Mesendoderm (in vitro differentiated cells): ENCODE measurements around the gene RADX.
"Not testable (repeated sequence)": the region's sequence is repeated elsewhere in the genome, so short reads cannot be mapped to it uniquely, and the experiment has no call there.

Source experiments
- DNase-seq: peaks from one replicate; pipeline ENCODE4 v3.0.0; 2013
- H2AK5ac ChIP-seq: 2 replicates; pipeline ENCODE4 v1.6.1; 2013; ENCODE audit warnings: low read length, inconsistent platforms
- H2BK120ac ChIP-seq: 2 replicates; pipeline ENCODE4 v1.6.1; 2013; ENCODE audit warnings: low read depth, mild to moderate bottlenecking, low read length, moderate library complexity, mixed read lengths
- H2BK15ac ChIP-seq: replicated peaks from 2 replicates; pipeline ENCODE4 v1.6.1; 2013; ENCODE audit warnings: low read depth, mild to moderate bottlenecking, moderate library complexity
- H2BK5ac ChIP-seq: 2 replicates; pipeline ENCODE4 v1.6.1; 2013; ENCODE audit warnings: low read length, inconsistent platforms
- H3K18ac ChIP-seq: 2 replicates; pipeline ENCODE4 v1.6.1; 2013; ENCODE audit warnings: mild to moderate bottlenecking, low read length, mixed read lengths
- H3K23ac ChIP-seq: one replicate; pipeline ENCODE4 v1.6.1; 2013; ENCODE audit warnings: low read length
- H3K27ac ChIP-seq: 2 replicates; pipeline ENCODE4 v1.5.1; 2013; ENCODE audit warnings: low read depth, mild to moderate bottlenecking, inconsistent platforms, low read length, moderate library complexity
- H3K27me3 ChIP-seq: 2 replicates; pipeline ENCODE4 v1.6.1; 2013; ENCODE audit warnings: low read length, control low read depth, mild to moderate bottlenecking, inconsistent platforms; ENCODE audit not compliant: insufficient read depth, poor library complexity
- H3K36me3 ChIP-seq: 2 replicates; pipeline ENCODE4 v1.6.1; 2013; ENCODE audit warnings: low read length, inconsistent platforms; ENCODE audit not compliant: control insufficient read depth, insufficient read depth
- H3K4ac ChIP-seq: one replicate; pipeline ENCODE4 v1.6.1; 2013; ENCODE audit warnings: low read depth, mild to moderate bottlenecking, low read length, moderate library complexity
- H3K4me1 ChIP-seq: 2 replicates; pipeline ENCODE4 v1.6.1; 2013; ENCODE audit warnings: low read depth, low read length, inconsistent platforms; ENCODE audit not compliant: control insufficient read depth
- H3K4me2 ChIP-seq: 2 replicates; pipeline ENCODE4 v1.6.1; 2013; ENCODE audit warnings: low read length
- H3K4me3 ChIP-seq: 2 replicates; pipeline ENCODE4 v1.5.1; 2013; ENCODE audit warnings: mild to moderate bottlenecking, low read length
- H3K56ac ChIP-seq: one replicate; pipeline ENCODE4 v1.6.1; 2013; ENCODE audit warnings: low read length
- H3K79me1 ChIP-seq: 2 replicates; pipeline ENCODE4 v1.6.1; 2013; ENCODE audit warnings: low read length, inconsistent platforms
- H3K79me2 ChIP-seq: 2 replicates; pipeline ENCODE4 v1.6.1; 2013; ENCODE audit warnings: mild to moderate bottlenecking, low read length; ENCODE audit not compliant: control insufficient read depth, insufficient read depth
- H3K9ac ChIP-seq: 2 replicates; pipeline ENCODE4 v1.6.1; 2013; ENCODE audit warnings: low read length, inconsistent platforms
- H4K5ac ChIP-seq: one replicate; pipeline ENCODE4 v1.6.1; 2013; ENCODE audit warnings: low read length
- H4K8ac ChIP-seq: one replicate; pipeline ENCODE4 v1.6.1; 2013; ENCODE audit warnings: low read depth, mild to moderate bottlenecking, control low read depth, low read length, moderate library complexity
- WGBS: extraction: QIAGEN DNeasy Blood & Tissue Kit; methylation state at CpG from one replicate; pipeline ENCODE4 v1.1.7; 2013; ENCODE audit warnings: low lambda C conversion rate, missing lambda C conversion rate; ENCODE audit not compliant: insufficient coverage; ENCODE audit errors: extremely low coverage; 5-methylcytosine and 5-hydroxymethylcytosine counted together

Gene RADX

DNA sequence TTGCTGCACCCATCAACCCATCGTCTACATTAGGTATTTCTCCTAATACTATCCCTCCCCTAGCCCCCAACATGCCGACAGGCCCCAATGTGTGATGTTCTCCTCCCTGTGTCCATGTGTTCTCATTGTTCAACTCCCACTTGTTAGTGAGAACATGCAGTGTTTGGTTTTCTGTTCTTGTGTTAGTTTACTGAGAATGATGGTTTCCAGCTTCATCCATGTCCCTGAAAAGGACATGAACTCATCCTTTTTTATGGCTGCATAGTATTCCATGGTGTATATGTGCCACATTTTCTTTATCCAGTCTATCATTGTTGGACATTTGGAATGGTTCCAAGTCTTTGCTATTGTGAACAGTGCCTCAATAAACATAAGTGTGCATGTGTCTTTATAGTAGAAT, 41.8 kb downstream of the RADX start:
- H4K5ac ChIP-seq, H3K9ac ChIP-seq, H3K79me1 ChIP-seq, H3K23ac ChIP-seq, H2AK5ac ChIP-seq, H3K4ac ChIP-seq, H3K4me3 ChIP-seq, H3K4me2 ChIP-seq, H3K27ac ChIP-seq, H3K27me3 ChIP-seq, H2BK5ac ChIP-seq, H3K79me2 ChIP-seq, H3K36me3 ChIP-seq, H3K18ac ChIP-seq, H2BK120ac ChIP-seq, H3K56ac ChIP-seq, H4K8ac ChIP-seq, H2BK15ac ChIP-seq, H3K4me1 ChIP-seq, DNase-seq: not testable (repeated sequence)
- no CpG with 5 or more reads among the region's 2 CpGs for WGBS

DNA sequence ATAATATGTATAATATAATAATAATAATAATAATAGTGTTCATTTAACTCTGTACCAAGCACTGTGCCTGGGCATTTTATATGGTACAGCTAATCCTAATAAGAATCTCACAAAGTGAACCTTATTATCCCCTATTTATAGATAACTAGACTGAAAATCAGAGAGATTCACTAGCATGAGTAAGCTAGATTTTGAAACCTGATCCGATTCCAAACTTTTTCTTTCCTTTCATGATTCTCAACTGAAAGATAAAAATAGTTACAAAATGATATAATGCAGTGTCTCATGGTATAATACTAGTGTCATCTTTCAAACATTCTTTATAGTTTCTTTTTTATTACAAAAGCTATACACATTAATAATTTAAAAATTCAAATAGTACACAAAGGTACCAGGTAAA, 58.9 kb downstream of the RADX start:
- H3K23ac ChIP-seq = no peak overlapping the region
- H3K79me2 ChIP-seq = no peaks in the 10 kb centered on the region
- no peak overlapping the region for H2BK15ac ChIP-seq
- no peak overlapping the region for H2BK120ac ChIP-seq
- H3K9ac ChIP-seq = no peak overlapping the region
- no peak overlapping the region for H3K4me3 ChIP-seq
- no peak for DNase-seq
- H4K8ac ChIP-seq = no peak overlapping the region
- H3K27me3 ChIP-seq = no peaks in the 10 kb centered on the region
- no peak overlapping the region for H3K4ac ChIP-seq
- WGBS = no CpG with 5 or more reads among the region's 1 CpG
- H3K4me2 ChIP-seq = no peak overlapping the region
- H3K36me3 ChIP-seq = no peaks in the 10 kb centered on the region
- no peak overlapping the region for H3K27ac ChIP-seq
- no peak overlapping the region for H2BK5ac ChIP-seq
- H3K79me1 ChIP-seq = no peaks in the 10 kb centered on the region
- no peak overlapping the region for H2AK5ac ChIP-seq
- H4K5ac ChIP-seq = no peak overlapping the region
- H3K18ac ChIP-seq = no peak overlapping the region
- H3K4me1 ChIP-seq = no peaks in the 10 kb centered on the region
- no peak overlapping the region for H3K56ac ChIP-seq

DNA sequence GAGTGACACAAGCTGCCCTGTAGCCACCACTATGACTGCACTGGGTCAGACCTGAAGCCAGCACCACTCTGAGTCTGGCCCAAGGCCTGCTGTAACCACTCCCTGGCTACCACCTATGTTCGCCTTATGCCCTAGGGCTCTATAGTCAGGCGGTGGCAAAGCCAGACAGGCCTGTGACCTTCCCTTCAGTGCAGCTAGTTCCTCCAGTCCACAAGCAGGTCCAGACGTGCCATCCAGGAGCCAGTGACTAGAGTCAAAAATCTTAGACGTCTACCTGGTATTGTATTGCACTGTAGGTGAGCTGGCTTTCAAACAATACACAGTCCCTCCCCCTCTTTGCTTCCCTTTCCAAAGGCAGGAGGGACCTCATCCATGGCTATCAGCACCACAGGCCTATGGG, 60.7 kb downstream of the RADX start:
- WGBS = no CpG with 5 or more reads among the region's 4 CpGs
- no peaks in the 10 kb centered on the region for H3K79me2 ChIP-seq
- no peaks in the 10 kb centered on the region for H3K4me1 ChIP-seq
- no peak overlapping the region for H4K5ac ChIP-seq
- no peak overlapping the region for H3K4me3 ChIP-seq
- H2AK5ac ChIP-seq = no peak overlapping the region
- H3K23ac ChIP-seq = no peak overlapping the region
- H3K4me2 ChIP-seq = no peak overlapping the region
- H3K79me1 ChIP-seq = no peaks in the 10 kb centered on the region
- H3K56ac ChIP-seq = no peak overlapping the region
- H3K9ac ChIP-seq = no peak overlapping the region
- H3K36me3 ChIP-seq = no peaks in the 10 kb centered on the region
- peak; percentile 19 for DNase-seq
- H2BK15ac ChIP-seq = no peak overlapping the region
- no peaks in the 10 kb centered on the region for H3K27me3 ChIP-seq
- no peak overlapping the region for H2BK5ac ChIP-seq
- no peak overlapping the region for H2BK120ac ChIP-seq
- no peak overlapping the region for H3K4ac ChIP-seq
- H3K27ac ChIP-seq = no peak overlapping the region
- H3K18ac ChIP-seq = no peak overlapping the region
- no peak overlapping the region for H4K8ac ChIP-seq

DNA sequence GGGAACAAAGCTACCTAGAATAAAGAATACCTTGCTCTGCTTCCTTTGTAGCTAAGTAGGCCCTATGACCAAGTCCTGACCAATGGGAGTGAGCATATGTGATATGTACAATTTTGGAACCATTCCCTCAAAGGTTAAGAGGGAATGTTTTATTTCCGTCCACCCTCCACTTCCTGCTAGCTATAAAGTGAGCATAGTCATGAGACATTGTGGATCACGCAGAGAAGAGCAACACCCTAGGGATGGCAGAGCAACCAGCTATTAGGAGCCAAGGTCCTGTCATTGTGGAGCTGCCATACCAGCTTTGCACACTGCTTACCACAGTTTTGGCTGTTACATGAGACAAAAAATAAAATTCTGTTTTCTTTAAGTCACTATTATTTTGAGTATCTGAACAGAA, 68.9 kb downstream of the RADX start:
- Histone ChIP-seq H3K79me1 (no peaks in the 10 kb centered on the region), H3K23ac (no peak overlapping the region)

DNA sequence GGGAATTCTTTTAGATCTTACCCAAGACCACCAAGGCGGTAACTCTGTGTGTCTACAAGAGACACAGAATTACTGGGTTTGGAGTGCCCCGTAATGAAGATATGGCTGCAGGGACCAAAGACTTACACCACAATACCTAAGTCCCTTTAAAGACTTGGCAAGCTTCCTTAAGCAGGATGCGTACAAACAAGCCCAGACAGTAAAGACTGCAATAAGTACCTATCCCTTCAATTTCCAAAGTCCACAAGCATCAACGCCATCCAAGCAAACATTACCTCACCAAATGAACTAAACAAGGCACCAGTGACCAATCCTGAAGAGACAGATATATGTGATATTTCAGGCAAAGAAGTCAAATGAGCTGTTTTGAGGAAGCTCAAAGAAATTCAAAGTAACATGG, 72.4 kb downstream of the RADX start:
- Histone ChIP-seq H3K56ac (no peak overlapping the region), H2BK120ac (no peak overlapping the region), H2AK5ac (no peak overlapping the region), H3K79me1 (no peaks in the 10 kb centered on the region), H3K27me3 (no peaks in the 10 kb centered on the region), H4K5ac (no peak overlapping the region), H3K79me2 (no peaks in the 10 kb centered on the region), H3K4ac (no peak overlapping the region), H2BK15ac (no peak overlapping the region), H3K27ac (no peak overlapping the region), H3K9ac (no peak overlapping the region), H4K8ac (no peak overlapping the region), H3K23ac (no peak overlapping the region), H3K18ac (no peak overlapping the region), H3K36me3 (no peaks in the 10 kb centered on the region), H2BK5ac (no peak overlapping the region), H3K4me2 (no peak overlapping the region), H3K4me1 (no peaks in the 10 kb centered on the region), H3K4me3 (no peak overlapping the region)
- no CpG with 5 or more reads among the region's 4 CpGs for WGBS
- no peak for DNase-seq

More for the DNA sequence above, 68.9 kb downstream of the RADX start:
- Histone ChIP-seq H3K18ac (no peak overlapping the region), H3K36me3 (no peaks in the 10 kb centered on the region), H2BK120ac (no peak overlapping the region), H2BK15ac (no peak overlapping the region), H3K4me3 (no peak overlapping the region), H3K4me2 (no peak overlapping the region), H2BK5ac (no peak overlapping the region), H2AK5ac (no peak overlapping the region), H4K8ac (no peak overlapping the region), H3K56ac (no peak overlapping the region), H3K4me1 (no peaks in the 10 kb centered on the region), H3K79me2 (no peaks in the 10 kb centered on the region), H3K27me3 (no peaks in the 10 kb centered on the region), H4K5ac (no peak overlapping the region), H3K9ac (no peak overlapping the region), H3K4ac (no peak overlapping the region), H3K27ac (no peak overlapping the region)
- no peak for DNase-seq
- no CpG with 5 or more reads among the region's 2 CpGs for WGBS

DNA sequence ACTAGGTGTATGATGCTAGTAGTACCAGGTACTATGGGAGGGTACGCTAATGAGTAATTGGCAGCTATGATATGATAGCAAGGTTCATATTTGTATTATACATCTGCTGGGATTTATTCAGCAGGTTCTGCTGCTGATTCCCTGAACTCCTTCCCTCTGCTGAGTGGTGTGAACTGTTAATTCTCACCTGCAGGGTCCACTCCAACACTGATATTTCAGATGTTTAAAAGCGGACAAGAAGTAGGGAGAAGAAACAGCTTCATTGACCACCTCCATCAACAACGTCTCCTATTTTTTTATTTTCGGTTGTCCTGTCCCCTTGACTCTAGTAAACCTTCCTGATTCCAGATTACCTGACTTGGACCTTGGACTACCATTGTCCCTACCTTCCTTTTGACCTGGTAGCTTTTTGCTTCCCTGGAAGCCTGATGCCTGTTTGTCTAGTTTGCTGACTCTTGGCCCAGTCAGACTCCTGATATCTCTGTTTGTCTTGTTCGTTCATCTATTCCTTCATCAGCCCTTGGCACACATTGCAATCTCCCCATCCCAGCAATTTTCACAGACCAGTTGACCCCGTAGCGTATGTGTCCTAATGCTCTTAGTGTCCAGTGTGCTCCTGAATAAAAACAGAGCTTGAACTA, 80.8 kb downstream of the RADX start:
- no peaks in the 10 kb centered on the region for H3K4me1 ChIP-seq
- no peaks in the 10 kb centered on the region for H3K79me1 ChIP-seq
- H3K4me2 ChIP-seq = no peak overlapping the region
- no peak overlapping the region for H3K18ac ChIP-seq
- H4K5ac ChIP-seq = no peak overlapping the region
- H2BK15ac ChIP-seq = no peak overlapping the region
- no peak overlapping the region for H4K8ac ChIP-seq
- H3K79me2 ChIP-seq = no peaks in the 10 kb centered on the region
- H3K56ac ChIP-seq = no peak overlapping the region
- no peak overlapping the region for H3K9ac ChIP-seq
- no peak overlapping the region for H2BK5ac ChIP-seq
- H3K4me3 ChIP-seq = no peak overlapping the region
- no peaks in the 10 kb centered on the region for H3K27me3 ChIP-seq
- H3K4ac ChIP-seq = no peak overlapping the region
- no peak overlapping the region for H2BK120ac ChIP-seq
- no CpG with 5 or more reads among the region's 7 CpGs for WGBS
- no peak overlapping the region for H3K23ac ChIP-seq
- H2AK5ac ChIP-seq = no peak overlapping the region
- no peak for DNase-seq
- H3K27ac ChIP-seq = no peak overlapping the region
- H3K36me3 ChIP-seq = no peaks in the 10 kb centered on the region
